ENCODE data around the gene LRRC73.

Gene LRRC73

DNA sequence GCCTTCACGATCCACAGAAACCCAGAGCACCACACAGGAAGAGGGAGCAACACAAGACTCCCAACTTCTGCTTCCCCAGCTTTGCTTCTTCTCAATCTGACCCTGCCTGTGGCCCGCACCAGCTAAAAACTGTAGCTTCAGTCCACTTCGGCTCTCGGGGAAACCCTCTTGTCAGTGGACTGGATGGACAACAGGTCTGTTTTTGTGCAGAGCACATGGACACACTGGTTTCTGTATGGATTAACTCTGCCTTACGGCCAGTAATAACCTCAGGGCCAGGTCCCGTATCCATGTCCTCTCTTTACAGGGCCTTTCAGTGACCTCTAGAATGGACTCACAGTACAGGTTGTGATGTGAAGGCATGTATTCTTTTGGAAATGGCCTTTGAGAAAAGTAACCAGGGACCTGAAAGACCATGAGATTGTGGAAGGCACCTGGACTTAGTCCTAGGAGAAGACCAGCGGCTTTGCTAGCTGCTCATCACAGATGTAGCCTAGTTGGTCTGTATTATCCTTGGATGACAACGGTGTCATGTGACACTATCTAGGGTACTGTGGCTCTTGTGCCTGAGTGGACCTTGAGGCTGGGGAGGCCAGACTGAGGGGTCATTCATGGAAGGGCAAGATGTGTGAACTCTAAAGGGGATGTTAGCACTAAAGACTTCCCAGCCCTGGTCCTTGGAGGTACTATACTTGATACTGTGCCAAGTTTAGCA is 12.6 kb upstream of the LRRC73 start:
- ChIA-PET POLR2A (interaction anchor here (0.6 to 2.3 kb wide), 5 partner anchors 10 to 53 kb away, joined by 3 to 8 read pairs (median 8); partner anchors contain the start of genes LRRC73 and XPO5), CTCF (interaction anchor here (0.6 kb wide), 2 partner anchors 89 to 631 kb away, joined by 3 to 4 read pairs; no protein-coding TSS in a partner anchor)
- TF ChIP-seq RBAK (tag by site-specific recombination; IDR thresholded peaks at IDR 0.05) (no peak), ZNF112 (tag by site-specific recombination; IDR thresholded peaks at IDR 0.05) (no peak), ZFP37 (tag by site-specific recombination; IDR thresholded peaks at IDR 0.05) (no peak)
- H3K4me1 ChIP-seq (ENCODE audit: control insufficient read depth, insufficient read depth, low read length) = peaks cover 5% of the 10 kb centered on the region; the same call in 1 of the 2 replicates
- no peak overlapping the region for H3K27ac ChIP-seq (ENCODE audit: extremely low read depth, low read depth, low read length)
- peaks cover 38 to 91% of the 10 kb centered on the region in 2 experiments for H3K36me3 ChIP-seq (ENCODE audit: control insufficient read depth in 2 of 2, insufficient read depth in 1 of 2, low read length in 2 of 2)
- H3K9me3 ChIP-seq (ENCODE audit: control insufficient read depth, insufficient read depth, low read depth, low read length) = no peaks in the 10 kb centered on the region
- H3K4me3 ChIP-seq (ENCODE audit: low read depth, low read length) = no peak overlapping the region

DNA sequence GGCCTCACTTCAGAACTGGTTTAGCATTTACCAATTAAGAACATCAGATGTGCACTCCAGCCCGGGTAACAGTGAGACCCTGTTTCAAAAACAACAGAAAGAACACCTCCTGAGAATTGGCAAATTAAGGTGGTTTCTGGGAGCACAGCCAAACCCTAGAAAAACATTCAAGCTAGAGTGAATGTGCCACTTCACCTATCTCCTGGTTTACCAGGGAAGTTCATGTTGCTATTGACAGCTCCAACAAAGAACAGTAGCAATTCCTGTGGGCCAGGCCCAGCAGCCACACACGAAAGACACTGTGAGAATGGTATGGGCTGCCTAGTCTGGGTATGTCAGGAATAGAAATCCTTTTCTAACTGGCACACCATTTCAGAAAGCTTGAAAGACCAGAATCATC is 11.7 kb upstream of the LRRC73 start:
- POLR2A ChIA-PET = interaction anchor here (0.6 to 2.3 kb wide), 5 partner anchors 10 to 54 kb away, joined by 3 to 8 read pairs (median 8); partner anchors contain the start of genes LRRC73 and XPO5
- TF ChIP-seq ZNF114 (tag by site-specific recombination; IDR thresholded peaks at IDR 0.05) = no peak
- TF ChIP-seq ZSCAN5A (tag by site-specific recombination; IDR thresholded peaks at IDR 0.05) = no peak
- 0 out of 2 replicates have a peak, but pooled peaks have one; percentile 50 for TF ChIP-seq PRDM10 (tag by site-specific recombination; IDR thresholded peaks at IDR 0.05)
- peak; percentile 70 for TF ChIP-seq OSR2 (tag by site-specific recombination; IDR thresholded peaks at IDR 0.05)
- H3K27ac ChIP-seq (ENCODE audit: extremely low read depth, low read depth, low read length) = no peak overlapping the region

DNA sequence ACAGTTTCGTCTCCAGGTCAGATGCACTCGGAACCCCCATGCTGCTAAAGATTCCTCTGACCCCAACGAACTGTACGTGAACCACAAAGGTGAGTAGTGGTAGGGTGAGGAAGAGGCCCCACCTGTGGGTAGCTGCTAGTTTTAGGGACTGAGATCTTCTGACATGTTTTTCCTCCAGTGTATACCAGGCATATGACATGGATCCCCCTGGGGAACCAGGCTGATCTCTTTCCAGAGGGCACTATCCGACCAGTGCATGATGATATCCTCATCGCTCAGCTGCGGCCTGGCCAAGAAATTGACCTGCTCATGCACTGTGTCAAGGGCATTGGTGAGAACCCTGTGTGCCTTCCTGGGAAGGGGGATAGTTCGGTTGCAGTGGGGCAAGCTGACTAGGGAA is 10.0 kb upstream of the LRRC73 start:
- no peak overlapping the region for H3K4me3 ChIP-seq (ENCODE audit: low read depth, low read length)
- no peak for TF ChIP-seq TRIM28 (IDR thresholded peaks at IDR 0.05; ENCODE audit: borderline replicate concordance, low read length)
- no peak for TF ChIP-seq PRDM2 (tag by site-specific recombination; IDR thresholded peaks at IDR 0.05; ENCODE audit: borderline replicate concordance)
- TF ChIP-seq ZFP69B (tag by site-specific recombination; IDR thresholded peaks at IDR 0.05) = 0 out of 2 replicates have a peak, but pooled peaks have one; percentile 9
- TF ChIP-seq, protein P1, sequence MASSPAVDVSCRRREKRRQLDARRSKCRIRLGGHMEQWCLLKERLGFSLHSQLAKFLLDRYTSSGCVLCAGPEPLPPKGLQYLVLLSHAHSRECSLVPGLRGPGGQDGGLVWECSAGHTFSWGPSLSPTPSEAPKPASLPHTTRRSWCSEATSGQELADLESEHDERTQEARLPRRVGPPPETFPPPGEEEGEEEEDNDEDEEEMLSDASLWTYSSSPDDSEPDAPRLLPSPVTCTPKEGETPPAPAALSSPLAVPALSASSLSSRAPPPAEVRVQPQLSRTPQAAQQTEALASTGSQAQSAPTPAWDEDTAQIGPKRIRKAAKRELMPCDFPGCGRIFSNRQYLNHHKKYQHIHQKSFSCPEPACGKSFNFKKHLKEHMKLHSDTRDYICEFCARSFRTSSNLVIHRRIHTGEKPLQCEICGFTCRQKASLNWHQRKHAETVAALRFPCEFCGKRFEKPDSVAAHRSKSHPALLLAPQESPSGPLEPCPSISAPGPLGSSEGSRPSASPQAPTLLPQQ (tag by site-specific recombination; IDR thresholded peaks at IDR 0.05) = peak; percentile 60; the same call in 1 of the 2 replicates
- no peak overlapping the region for H3K27ac ChIP-seq (ENCODE audit: extremely low read depth, low read depth, low read length)
- no peaks in the 10 kb centered on the region for H3K9me3 ChIP-seq (ENCODE audit: control insufficient read depth, insufficient read depth, low read depth, low read length)
- ChIA-PET POLR2A (interaction anchor here (0.6 to 2.3 kb wide), 3 partner anchors 12 to 57 kb away, joined by 3 to 8 read pairs (median 4); partner anchors contain the start of gene XPO5), CTCF (interaction anchor here (0.7 to 2.1 kb wide), 2 partner anchors 13 to 21 kb away, joined by 3 to 6 read pairs; no protein-coding TSS in a partner anchor)
- peaks cover 20 to 73% of the 10 kb centered on the region in 2 experiments for H3K36me3 ChIP-seq (ENCODE audit: control insufficient read depth in 2 of 2, insufficient read depth in 1 of 2, low read length in 2 of 2)
- peaks cover 9% of the 10 kb centered on the region; the same call in 1 of the 2 replicates for H3K4me1 ChIP-seq (ENCODE audit: control insufficient read depth, insufficient read depth, low read length)

More for the DNA sequence above, 11.7 kb upstream of the LRRC73 start:
- H3K4me3 ChIP-seq (ENCODE audit: low read depth, low read length) = no peak overlapping the region
- H3K9me3 ChIP-seq (ENCODE audit: control insufficient read depth, insufficient read depth, low read depth, low read length) = no peaks in the 10 kb centered on the region
- CTCF ChIA-PET = interaction anchor here (0.6 to 2.1 kb wide), 3 partner anchors 15 to 294 kb away, joined by 3 to 6 read pairs (median 3); no protein-coding TSS in a partner anchor
- H3K4me1 ChIP-seq (ENCODE audit: control insufficient read depth, insufficient read depth, low read length) = peaks cover 5% of the 10 kb centered on the region; the same call in 1 of the 2 replicates
- H3K36me3 ChIP-seq (ENCODE audit: control insufficient read depth in 2 of 2, insufficient read depth in 1 of 2, low read length in 2 of 2) = peaks cover 30 to 82% of the 10 kb centered on the region in 2 experiments

Data from HEK293 (cell line).